HG02588 (cell line): ENCODE data around the gene CSNK1G2.

Source experiments
- ATAC-seq: cut with Tn5 transposase; IDR thresholded peaks from one replicate; pipeline ENCODE4 v1.9.1; 2021; ENCODE audit warnings: mild to moderate bottlenecking, moderate library complexity; ENCODE audit not compliant: unreplicated experiment

Gene CSNK1G2

GRCh38 chr19:1917926-1918325 is 23.0 kb upstream of the CSNK1G2 start:
- no peak for ATAC-seq

- no peak for ATAC-seq
Measured at GRCh38 chr19:1918975-1919374, 22.0 kb upstream of the CSNK1G2 start.

- no peak for ATAC-seq
Measured at GRCh38 chr19:1920644-1921043, 20.3 kb upstream of the CSNK1G2 start.

GRCh38 chr19:1921326-1921725 is 19.6 kb upstream of the CSNK1G2 start:
- no peak for ATAC-seq

GRCh38 chr19:1921825-1922224 is 19.1 kb upstream of the CSNK1G2 start:
- no peak for ATAC-seq

GRCh38 chr19:1922803-1923202 is 18.2 kb upstream of the CSNK1G2 start:
- no peak for ATAC-seq

GRCh38 chr19:1923319-1923718 is 17.7 kb upstream of the CSNK1G2 start:
- no peak for ATAC-seq

- no peak for ATAC-seq
Measured at GRCh38 chr19:1924320-1924961, 16.5 kb upstream of the CSNK1G2 start.

- no peak for ATAC-seq
Measured at GRCh38 chr19:1925544-1925943, 15.4 kb upstream of the CSNK1G2 start.

- ATAC-seq, result peak; percentile 63
Measured at GRCh38 chr19:1929021-1929742, 11.8 kb upstream of the CSNK1G2 start.

- ATAC-seq, result no peak
Measured at GRCh38 chr19:1931445-1931844, 9.5 kb upstream of the CSNK1G2 start.

- no peak for ATAC-seq
Measured at GRCh38 chr19:1932395-1932794, 8.6 kb upstream of the CSNK1G2 start.

GRCh38 chr19:1933244-1933643 is 7.7 kb upstream of the CSNK1G2 start:
- no peak for ATAC-seq

- no peak for ATAC-seq
Measured at GRCh38 chr19:1933942-1934341, 7.0 kb upstream of the CSNK1G2 start.

- ATAC-seq, result no peak
Measured at GRCh38 chr19:1935484-1936208, 5.3 kb upstream of the CSNK1G2 start.

- no peak for ATAC-seq
Measured at GRCh38 chr19:1936430-1936829, 4.5 kb upstream of the CSNK1G2 start.

- no peak for ATAC-seq
Measured at GRCh38 chr19:1936916-1937610, 3.9 kb upstream of the CSNK1G2 start.

- ATAC-seq, result no peak
Measured at GRCh38 chr19:1938071-1938470, 2.9 kb upstream of the CSNK1G2 start.

GRCh38 chr19:1942078-1942933 is 1.3 kb downstream of the CSNK1G2 start:
- ATAC-seq, result no peak

GRCh38 chr19:1942934-1943555 is 2.1 kb downstream of the CSNK1G2 start:
- no peak for ATAC-seq
